Femur (tissue), 1 donor: ENCODE data around the gene CAMK2A.
"Not testable (repeated sequence)": the region's sequence is repeated elsewhere in the genome, so short reads cannot be mapped to it uniquely, and the experiment has no call there.

Experiments
- DNase-seq: peaks from one replicate; pipeline ENCODE4 v3.0.0-alpha.2; 2017

Gene CAMK2A

DNA sequence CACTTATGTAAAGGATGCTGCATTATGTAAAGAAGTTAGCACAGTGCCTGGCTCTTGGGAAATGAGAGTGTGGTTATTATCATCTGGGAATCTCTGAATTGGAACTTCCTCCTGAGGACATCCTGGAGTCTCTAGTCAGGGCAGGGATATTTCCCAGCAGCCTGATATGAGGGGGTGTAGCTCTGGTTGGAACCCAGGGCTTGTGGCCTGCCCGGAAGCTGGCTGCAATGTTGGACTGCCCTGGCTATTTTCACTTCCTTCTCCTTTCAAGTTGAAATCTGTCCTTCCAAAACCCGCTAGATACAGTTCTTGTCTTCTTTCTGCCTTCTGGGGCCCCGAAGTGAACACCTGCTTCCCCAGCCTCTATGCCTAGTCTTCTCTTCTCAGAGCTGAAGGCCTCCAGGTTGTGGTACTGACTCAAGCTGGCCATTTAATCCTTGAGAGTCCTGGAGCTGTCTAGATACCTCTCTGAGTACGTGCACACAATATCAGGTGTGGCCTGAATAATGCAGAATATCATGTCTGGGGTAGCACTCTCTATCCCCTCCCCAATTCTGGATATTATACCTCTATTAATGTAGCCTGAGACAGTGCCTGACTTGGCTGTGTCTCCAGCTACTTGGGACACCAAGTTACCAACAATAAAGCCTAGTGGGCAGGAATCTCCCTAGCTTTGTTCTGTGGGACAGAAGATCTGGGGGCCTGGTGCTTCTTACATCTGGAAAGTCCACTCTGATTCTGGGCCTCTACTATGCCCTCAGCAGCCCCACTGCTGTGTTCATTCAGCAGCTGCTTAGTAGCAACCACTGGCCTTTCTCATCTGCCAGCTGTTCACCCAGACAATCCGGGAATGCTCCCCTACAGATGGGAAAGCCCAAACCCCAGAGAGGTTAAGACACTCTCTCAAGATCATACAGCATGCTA, 54.7 kb downstream of the CAMK2A start:
- no peak for DNase-seq

DNA sequence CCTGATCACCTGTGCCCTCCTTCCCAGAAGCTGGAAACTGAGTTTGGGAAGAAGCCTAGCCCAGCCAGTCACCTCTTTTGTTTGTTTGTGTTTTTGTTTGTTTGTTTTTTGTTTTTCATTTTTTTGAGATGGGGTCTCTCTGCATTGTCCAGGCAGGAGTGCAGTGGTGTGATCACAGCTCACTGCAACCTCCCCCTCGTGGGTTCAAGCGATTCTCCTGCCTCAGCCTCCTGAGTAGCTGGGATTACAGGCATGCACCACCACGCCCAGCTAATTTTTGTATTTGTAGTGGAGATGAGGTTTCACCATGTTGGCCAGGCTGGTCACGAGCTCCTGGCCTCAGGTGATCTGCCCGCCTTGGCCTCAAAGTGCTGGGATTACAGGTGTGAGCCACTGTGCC, 55.9 kb downstream of the CAMK2A start:
- DNase-seq: not testable (repeated sequence)

DNA sequence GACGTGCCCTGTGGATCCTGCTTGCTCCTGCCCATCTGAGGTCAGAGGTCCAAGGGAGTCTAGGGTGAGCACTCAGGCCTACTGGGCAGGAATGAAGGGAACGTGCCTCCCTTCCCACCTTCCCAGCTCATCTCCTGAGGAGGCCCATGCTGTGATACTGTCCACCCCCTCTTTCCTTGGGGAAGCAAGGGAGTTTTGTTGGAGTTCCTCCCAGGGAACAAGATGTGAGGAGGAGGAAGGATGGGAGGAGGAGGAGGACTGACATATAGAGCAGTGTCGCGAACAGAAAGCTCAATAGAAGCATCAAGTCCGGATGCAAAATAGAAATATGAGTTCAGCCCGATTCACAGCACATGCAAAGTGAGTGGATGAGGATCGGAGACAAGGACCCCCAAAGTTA, 58.7 kb downstream of the CAMK2A start:
- no peak for DNase-seq

DNA sequence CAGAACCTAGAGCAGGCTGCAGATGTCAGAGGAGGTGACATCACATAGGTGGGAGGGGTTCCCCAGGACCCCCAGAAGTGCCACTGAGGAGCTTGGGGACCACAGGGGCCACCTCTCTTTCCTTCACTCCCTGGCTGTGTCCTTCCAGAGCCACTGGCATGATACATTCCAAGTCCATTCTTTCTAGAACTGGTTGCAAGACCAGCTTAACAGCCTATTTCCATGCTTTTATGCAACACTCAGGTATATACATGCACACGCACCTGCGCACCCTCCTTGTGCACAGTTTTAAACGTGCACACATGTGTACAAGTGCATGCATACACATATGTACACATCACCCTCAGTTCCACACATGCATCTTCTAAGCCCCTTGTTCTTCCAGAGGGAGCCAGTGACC, 60.0 kb downstream of the CAMK2A start:
- no peak for DNase-seq

DNA sequence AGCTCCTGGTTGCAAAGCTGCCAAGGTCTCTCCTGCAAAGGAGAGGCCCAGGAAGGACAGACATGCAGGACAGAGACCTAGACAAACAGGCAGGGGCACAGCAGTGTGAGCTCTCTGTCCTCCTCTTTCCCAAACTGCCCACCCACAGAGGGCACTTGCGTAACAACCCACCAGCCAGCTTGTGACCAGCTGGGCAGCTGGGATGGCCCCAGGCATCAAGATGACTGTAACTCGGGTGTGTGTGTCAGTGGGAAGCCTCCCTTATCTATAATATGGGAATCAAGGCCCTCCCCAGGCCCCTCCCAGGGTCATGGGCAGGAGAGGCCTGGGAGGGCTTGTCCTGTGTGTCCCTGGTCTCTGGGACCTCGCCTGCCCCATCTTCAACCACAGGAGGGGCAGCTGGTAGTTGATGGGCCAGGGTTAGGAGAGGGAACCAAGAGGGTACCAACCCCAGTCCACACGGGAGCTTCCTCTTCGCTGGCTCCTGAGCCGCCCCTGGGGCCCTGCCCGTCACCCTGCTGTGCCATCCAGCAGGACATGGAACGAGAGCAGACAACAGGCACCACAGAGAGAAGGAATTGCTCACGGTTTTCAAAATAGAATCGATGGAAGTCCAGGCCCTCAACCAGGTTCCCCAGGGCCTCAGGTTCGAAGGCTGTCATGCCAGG, 61.8 kb downstream of the CAMK2A start:
- no peak for DNase-seq

DNA sequence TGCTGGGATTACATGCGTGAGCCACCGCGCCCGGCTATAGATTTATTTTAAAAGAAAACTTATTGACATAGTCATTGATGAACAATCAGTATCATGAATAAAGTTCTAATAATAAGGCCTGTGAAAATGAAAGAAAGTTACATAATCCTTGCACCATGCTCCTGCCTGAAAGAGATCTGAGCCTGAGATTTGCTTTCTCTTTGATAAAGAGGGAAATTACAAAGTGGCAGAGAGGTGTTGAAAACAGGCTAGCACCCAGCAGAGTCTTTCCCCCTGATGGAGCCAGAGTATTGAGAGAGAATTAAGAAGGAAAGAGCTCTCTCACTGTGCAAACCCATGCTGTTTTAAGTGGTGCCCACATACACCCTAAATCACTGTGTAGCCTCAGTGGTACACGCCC, 62.5 kb downstream of the CAMK2A start:
- no peak for DNase-seq

DNA sequence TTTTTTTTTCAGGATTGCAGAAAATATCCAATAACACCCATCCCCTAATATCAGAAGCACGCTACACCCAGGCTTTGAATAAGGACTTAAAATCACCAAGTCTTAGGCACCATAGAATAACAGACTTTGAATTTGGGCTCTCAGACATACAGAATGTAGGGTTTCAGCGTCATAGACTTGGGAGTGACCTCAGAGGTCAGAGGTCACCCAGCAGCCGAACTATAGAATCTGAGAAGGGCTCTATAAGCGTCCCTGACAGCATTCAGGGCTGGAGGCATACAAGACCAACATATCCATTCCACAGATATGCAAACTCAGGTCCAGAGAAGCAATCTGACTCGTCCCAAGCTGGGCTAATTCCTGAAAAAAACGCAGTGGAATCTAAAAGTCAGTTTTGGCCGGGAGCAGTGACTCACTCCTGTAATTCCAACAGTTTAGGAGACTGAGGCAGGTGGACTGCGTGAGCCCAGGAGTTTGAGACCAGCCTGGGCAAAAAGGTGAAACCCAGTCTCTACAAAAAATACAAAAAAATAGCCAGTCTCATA, 65.0 kb downstream of the CAMK2A start:
- no peak for DNase-seq

DNA sequence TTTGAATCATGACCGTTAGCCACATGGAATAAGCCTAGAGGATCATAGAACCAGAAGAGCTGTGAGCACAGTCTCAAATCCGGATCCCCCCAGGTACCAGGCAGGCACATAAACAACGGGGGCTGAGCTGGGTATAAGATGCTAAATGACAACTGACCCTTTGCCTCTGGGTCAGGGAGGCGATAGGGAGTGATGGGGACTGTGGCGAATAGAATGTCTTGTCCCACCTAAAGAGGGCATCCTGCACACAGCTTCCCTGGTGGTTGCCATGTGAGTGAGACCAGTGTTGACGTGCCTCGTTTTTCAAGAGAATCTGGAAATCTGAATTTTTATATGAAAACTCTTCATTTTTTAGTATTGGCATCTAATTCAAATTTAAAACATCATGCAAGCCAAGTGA, 66.1 kb downstream of the CAMK2A start:
- DNase-seq: no peak

DNA sequence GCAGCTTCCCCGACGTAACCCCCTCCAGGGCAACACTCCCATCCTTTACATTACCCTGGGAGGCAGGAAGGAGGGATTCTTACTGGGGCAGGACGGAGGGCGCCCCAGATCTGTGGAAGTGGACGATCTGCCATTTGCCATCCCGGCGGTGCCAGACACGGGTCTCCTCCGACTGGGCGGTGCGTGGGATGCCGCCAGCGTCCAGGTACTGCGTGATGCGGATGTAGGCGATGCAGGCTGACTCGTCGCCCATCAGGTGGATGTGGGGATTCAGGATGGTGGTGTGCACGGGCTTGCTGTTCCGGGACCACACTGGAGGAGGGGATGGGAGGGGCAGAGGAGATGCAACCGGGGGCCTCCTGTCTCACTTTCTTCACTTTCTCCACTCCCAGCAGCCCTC, 66.7 kb downstream of the CAMK2A start:
- DNase-seq: peak; percentile 16

DNA sequence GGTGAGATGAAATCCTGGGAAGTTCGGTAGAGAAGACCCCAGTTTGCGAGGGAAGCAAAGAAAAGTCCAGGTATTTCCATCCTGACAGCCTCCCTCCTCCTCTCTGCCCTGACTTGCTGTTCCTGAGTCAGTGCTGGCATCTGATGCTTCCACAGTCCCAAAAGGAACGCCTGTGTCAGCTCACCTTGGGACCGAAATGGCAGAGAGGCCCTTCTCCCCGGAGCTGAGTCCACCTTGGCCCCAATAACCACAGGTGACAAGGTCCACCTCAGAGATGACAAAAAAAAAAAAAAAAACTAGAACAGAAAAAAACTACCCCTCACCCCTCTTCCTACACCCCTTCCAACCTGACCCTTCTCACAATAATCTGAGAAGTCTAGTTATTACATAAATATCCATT, 68.1 kb downstream of the CAMK2A start:
- DNase-seq: no peak

DNA sequence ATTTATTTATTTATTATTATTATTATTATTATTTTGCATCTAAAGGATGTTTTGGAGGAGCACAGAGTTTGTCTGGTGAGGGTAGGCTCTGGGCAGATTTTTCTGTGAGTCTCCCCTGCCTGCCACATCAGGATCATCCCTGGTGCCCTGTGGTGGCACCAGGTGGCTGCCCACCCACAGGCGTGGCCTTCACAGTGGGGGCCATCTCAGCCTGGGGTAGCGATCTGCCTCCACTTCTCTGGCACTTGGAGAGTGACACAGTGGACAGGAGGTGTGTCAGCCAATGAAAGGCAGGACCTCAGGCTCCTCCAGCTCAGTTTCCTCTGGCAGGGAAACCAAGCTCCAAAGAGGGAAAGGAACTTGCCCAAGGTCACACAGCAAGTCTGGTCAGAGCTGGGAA, 69.7 kb downstream of the CAMK2A start:
- no peak for DNase-seq

DNA sequence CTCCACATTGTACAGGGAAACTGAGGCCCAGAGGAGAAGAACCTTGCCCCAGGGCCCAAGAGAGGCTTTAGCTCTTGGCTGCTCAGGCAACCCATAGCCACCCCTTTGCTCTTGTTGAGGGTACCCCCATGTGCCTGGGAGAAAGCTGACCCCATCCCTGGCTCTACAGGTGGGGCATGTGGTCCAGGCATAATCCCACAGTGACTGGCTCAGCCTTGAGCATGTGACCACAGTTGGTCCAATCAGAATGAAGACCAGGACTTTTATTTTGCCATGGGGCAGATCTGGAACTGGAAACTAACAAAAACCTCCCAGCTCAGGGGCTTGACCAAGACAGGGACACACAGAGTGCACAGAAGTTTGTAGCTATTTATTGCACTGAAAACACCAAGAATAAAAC, 70.4 kb downstream of the CAMK2A start:
- DNase-seq: no peak

DNA sequence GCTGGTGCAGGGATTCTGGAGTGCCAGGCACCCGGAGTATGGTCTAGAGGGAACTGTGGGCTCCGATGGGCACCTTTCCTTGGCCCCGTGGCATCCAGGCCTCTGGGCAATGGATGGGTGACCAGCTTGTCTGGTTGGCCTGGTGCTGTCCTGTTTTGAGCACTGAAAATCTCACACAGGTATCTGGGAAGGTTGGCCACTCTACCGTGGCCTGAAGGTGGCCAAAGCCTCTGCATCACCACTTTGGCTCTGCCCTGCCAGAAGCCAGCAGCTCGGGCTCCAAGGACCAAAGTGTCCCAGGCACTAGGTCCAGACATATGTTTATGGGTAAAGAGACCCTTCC, 70.9 kb downstream of the CAMK2A start:
- no peak for DNase-seq

DNA sequence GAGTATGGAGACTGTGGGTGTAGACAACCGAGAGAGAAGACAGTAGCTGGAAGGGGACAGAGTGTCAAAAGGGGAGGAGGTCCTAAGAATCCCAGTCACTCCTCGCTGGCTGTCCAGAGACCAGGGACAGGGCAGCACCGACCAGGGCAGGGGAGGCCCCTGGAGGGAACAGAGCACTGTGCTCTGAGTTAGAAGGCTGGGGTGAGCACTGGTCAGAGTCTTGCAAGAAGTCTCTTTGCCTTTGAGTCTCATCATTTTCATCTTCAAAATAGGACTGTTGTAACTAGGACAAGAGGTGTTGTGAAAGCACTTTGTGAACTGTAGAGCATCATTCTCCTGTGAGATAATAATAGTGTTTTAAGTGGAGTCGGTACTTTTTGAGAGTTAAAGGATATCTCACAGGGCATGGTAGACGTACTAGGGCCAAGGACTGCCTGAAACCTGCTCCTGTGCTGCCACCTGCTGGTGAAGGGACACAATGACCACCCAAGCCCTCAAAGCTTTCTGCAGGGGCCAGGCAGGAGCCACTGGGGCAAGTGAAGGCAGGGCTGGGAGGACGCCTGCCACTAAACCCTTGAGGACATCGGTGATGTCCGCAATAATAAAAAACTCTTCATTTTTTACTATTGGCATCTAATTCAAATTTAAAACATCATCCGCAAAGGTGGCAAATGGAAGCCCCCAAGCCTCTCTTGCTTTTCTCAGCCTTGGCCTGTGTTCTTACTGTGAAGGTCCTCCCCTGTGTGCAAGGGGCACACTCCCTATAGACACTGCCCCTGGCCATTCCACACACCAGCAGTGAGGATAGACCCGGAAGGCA, 71.5 kb downstream of the CAMK2A start:
- peak; percentile 91 for DNase-seq

DNA sequence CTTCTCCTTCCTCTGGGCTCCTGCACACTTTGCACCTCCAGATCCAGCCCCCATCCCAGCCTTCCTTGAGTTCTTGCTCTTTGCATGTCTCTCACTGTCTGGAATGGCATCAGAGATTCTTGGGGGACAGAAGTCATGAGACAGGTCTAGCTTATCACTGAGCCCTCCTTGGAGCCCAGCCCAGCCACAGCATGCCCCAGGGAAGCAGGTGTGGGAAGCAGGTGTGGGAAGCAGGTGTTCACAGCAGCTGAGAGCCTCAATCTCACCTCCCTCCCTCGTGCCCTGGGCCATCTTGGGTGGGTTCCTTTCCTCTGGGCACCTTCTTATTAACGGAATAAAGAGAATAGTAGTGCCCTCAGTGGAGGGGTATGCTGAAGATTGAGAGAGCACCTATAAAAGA, 72.5 kb downstream of the CAMK2A start:
- no peak for DNase-seq

DNA sequence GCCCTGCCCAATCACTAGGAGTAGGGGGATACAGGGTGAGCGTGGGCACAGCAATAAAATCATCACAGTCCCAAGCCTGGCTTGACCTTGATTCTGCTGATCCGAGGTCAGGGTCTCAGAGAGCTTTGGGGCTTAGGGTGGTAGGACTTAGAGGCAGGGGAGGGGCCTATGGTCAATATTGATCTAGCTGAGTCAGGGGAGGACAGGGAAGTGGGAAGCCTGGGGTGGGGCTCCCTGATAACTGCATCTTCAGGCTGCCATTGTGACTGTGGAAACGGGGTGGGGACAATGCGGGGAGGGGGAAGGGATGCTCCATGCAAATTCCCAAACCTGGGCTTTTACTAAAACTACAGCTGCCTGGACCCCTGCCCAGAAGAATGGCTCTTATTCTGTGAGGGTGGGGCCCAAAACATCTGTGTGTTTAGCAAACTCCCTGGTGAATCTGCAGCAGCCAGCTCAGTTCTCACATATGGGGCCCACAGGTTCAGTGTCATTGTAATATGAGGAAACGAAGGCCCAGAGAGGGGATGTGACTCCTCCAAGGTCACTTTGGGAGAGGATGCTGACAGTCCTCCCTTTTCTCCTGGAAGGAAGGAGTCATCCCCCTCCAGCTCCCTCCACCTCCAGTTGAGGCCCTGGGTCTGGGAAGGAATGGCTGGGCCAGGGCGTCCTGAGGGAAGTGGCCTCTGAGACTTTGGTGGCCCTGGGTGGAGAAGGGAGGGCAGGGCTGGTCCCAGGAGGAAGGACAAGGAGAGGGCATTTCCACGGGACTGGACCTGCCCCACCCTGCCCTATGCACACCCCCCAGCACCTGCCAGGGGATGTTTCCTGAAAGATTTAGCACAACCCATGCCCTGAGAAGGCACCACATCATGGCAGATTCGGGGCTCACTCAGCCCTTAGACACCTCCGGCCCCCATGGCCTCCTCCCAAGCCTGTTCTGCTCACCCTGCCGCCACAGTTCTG, 73.3 kb downstream of the CAMK2A start:
- peak; percentile 87 for DNase-seq

DNA sequence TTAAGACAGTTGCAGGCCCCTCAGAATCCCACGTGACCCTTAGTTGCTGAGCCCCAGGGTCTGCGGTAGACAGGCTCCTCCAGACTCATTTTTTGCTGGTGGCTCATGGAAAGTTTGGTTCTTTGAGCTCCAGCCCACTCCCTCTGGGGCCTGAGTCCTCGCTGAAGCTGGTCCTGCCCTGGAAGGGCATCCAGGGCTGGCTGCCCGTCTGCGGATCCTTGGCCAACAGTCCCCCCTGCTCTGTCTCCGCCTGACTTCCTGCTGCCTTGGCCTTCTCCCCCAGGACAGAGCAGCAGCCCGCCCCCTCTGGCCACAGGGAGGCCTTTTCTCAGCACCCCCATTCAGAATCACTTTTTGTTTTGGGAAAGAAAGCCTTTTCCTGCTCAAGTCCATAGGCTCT, 75.3 kb downstream of the CAMK2A start:
- peak; percentile 66 for DNase-seq

DNA sequence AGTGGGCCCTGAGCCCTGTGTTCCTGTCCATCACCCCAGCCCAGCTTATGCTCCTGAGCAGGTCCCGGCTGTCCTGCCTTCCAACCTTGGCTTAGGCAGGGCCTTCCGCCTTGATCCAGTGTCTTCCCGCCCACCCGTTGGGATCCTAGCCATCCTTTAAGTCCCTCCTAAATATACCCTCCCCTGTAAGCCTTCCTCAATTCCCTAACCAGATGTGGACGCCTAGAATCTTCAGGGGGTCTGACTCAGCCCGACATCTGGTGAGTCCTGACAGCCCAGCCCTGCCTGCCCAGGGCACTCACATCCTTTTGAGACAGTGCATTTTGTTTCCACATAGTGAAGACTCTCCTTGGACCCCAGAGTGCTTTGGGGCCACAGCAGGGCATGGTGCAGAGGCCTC, 76.0 kb downstream of the CAMK2A start:
- peak; percentile 73 for DNase-seq

DNA sequence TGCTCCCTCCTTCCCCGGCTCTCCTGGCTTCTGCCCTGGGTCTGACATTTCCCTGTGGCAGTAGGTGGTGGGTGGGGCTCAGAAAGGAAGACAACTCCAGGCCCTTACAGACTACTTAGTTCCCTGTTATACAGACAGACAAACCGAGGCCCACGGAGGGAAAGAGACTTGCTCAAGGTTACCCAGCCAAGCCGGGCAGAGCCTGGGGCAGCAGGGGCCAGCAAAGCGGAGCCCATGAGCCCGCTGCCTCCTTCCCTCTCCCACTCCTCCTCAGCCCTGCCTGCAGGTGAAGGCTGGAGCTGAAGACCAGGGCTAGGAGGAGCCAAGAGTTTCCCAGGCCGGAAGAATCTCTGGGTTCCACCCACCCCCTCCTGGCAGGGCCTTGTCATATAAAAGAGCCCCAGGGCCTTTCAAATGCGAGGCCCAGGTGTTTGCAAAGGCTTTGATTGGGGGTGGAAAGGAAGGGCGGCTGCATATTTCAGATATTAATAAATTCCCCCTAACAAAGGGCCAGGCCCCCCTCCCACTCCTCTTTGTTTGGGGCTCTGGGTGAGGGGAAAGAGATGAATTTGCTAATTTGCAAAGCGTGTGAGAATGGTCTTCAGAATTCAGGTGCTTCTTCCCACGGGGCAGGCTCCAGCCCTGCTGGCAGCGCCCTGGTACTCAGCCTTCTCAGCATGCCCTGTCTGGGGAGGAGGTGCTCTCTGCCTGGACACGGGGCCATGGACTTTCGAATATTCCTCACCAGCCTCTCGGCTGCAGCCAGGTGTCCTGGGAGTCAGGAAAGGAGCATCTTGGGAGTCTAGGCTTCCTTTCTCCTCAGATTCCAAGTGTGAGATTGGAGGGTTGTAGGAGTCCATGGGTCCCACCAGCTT, 78.2 kb downstream of the CAMK2A start:
- no peak for DNase-seq

DNA sequence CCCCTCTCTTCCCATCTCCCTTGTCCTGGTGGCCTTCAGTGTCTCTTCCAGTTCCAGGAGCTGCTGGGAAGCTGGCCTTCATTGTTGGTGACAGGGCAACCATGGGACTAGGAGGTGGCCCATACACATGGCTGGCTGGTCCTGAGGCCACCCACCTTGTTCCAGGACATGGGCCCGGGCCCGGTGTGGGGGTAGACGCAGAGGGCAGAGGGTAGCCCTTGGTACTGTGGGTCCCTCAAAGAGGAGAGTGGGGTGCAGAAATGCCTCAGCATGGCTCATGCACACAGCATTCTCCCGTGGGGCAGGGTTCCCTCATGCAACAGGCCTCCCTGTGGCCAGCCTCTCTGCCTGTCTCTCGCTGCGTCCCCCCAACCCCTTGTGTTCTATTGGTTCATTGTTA, 78.9 kb downstream of the CAMK2A start:
- no peak for DNase-seq

DNA sequence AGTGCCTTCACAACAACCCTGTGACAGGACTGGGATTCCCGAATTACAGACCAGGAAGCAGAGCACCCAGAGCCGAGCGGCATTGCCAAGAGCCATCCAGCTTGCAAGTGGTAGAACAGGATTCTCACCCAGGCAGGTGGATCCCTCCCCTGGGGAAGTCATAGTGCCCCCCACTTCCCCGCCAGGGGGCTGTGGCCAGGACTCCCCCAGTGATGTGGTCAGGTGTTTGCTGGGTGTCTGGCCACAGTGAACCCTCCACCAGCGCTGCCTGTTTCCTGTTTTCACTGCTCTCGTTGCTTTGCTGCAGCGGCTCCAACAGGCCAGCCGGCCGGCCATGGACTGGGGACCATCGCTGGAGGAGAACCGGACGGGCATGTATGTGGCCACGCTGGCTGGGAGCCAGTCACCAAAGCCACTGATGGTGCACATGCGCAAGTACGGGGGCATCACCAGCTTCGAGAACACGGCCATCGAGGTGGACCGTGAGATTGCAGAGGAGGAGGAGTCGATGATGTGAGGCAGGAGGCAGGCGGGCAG, 80.4 kb downstream of the CAMK2A start:
- DNase-seq: peak; percentile 59
